Parathyroid adenoma (tissue), 2 donors: ENCODE data around the gene NF1.

Experiments used
- H2AFZ ChIP-seq: fragments of 300-600 bp; sonication (generic); one replicate; pipeline ENCODE4 v1.7.0; 2017; ENCODE audit warnings: antibody characterized with exemption, mild to moderate bottlenecking
- H3K27ac ChIP-seq: fragments of 300-600 bp; sonication (generic); one replicate; pipeline ENCODE4 v1.7.0; 2017
- H3K27me3 ChIP-seq: fragments of 300-600 bp; sonication (generic); one replicate; pipeline ENCODE4 v1.7.0; 2017; ENCODE audit warnings: low read length; ENCODE audit not compliant: control insufficient read depth, insufficient read depth
- H3K36me3 ChIP-seq: fragments of 300-600 bp; sonication (generic); one replicate; pipeline ENCODE4 v1.7.0; 2017; ENCODE audit warnings: low read length; ENCODE audit not compliant: control insufficient read depth, insufficient read depth
- H3K4me1 ChIP-seq: fragments of 300-600 bp; sonication (generic); one replicate; pipeline ENCODE4 v1.7.0; 2017; ENCODE audit warnings: control low read depth
- H3K4me2 ChIP-seq: fragments of 300-600 bp; sonication (generic); one replicate; pipeline ENCODE4 v1.7.0; 2017; ENCODE audit warnings: low read length
- H3K4me3 ChIP-seq: fragments of 300-600 bp; sonication (generic); one replicate; pipeline ENCODE4 v1.7.0; 2017; ENCODE audit warnings: low read depth, low read length
- H3K79me2 ChIP-seq: fragments of 300-600 bp; sonication (generic); one replicate; pipeline ENCODE4 v1.7.0; 2017; ENCODE audit warnings: control low read depth
- H3K9ac ChIP-seq: fragments of 300-600 bp; sonication (generic); one replicate; pipeline ENCODE4 v1.7.0; 2017; ENCODE audit warnings: mild to moderate bottlenecking
- H3K9me3 ChIP-seq: fragments of 300-600 bp; sonication (generic); one replicate; pipeline ENCODE4 v1.7.0; 2017; ENCODE audit warnings: low read length; ENCODE audit not compliant: control insufficient read depth
- TF ChIP-seq, protein P1 (sequence below): fragments of 300-600 bp; sonication (generic); IDR thresholded peaks from one replicate; pipeline ENCODE4 v1.7.0; 2017; ENCODE audit warnings: antibody characterized with exemption, mild to moderate bottlenecking
- donor health status: primary hyperparathyroidism.

NF1 gene

DNA sequence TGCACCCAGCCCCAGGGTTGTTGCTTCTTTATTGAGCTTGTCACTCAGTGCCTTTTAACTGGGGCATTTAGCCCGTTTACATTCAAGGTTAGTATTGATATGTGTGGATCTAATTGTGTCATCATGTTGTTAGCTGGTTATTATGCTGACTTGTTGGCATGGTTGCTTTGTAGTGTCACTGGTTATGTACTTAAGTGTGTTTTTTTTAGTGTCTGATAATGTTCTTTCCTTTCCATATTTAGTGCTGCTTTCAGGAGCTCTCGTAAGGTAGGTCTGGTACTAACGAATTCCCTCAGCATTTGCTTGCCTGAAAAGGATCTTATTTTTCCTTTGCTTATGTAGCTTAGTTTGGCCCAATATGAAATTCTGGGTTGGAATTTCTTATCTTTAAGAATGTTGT, 33.5 kb downstream of the NF1 start:
- peaks cover 43% of the 10 kb centered on the region for H3K79me2 ChIP-seq
- H3K27ac ChIP-seq = no peak overlapping the region
- H3K4me3 ChIP-seq = no peak overlapping the region
- no peak overlapping the region for H2AFZ ChIP-seq
- H3K9me3 ChIP-seq = no peaks in the 10 kb centered on the region
- no peaks in the 10 kb centered on the region for H3K36me3 ChIP-seq
- TF ChIP-seq, protein P1, sequence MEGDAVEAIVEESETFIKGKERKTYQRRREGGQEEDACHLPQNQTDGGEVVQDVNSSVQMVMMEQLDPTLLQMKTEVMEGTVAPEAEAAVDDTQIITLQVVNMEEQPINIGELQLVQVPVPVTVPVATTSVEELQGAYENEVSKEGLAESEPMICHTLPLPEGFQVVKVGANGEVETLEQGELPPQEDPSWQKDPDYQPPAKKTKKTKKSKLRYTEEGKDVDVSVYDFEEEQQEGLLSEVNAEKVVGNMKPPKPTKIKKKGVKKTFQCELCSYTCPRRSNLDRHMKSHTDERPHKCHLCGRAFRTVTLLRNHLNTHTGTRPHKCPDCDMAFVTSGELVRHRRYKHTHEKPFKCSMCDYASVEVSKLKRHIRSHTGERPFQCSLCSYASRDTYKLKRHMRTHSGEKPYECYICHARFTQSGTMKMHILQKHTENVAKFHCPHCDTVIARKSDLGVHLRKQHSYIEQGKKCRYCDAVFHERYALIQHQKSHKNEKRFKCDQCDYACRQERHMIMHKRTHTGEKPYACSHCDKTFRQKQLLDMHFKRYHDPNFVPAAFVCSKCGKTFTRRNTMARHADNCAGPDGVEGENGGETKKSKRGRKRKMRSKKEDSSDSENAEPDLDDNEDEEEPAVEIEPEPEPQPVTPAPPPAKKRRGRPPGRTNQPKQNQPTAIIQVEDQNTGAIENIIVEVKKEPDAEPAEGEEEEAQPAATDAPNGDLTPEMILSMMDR = no peak
- H3K27me3 ChIP-seq = no peaks in the 10 kb centered on the region
- H3K9ac ChIP-seq = no peak overlapping the region
- no peak overlapping the region for H3K4me2 ChIP-seq
- peaks cover 4% of the 10 kb centered on the region for H3K4me1 ChIP-seq

DNA sequence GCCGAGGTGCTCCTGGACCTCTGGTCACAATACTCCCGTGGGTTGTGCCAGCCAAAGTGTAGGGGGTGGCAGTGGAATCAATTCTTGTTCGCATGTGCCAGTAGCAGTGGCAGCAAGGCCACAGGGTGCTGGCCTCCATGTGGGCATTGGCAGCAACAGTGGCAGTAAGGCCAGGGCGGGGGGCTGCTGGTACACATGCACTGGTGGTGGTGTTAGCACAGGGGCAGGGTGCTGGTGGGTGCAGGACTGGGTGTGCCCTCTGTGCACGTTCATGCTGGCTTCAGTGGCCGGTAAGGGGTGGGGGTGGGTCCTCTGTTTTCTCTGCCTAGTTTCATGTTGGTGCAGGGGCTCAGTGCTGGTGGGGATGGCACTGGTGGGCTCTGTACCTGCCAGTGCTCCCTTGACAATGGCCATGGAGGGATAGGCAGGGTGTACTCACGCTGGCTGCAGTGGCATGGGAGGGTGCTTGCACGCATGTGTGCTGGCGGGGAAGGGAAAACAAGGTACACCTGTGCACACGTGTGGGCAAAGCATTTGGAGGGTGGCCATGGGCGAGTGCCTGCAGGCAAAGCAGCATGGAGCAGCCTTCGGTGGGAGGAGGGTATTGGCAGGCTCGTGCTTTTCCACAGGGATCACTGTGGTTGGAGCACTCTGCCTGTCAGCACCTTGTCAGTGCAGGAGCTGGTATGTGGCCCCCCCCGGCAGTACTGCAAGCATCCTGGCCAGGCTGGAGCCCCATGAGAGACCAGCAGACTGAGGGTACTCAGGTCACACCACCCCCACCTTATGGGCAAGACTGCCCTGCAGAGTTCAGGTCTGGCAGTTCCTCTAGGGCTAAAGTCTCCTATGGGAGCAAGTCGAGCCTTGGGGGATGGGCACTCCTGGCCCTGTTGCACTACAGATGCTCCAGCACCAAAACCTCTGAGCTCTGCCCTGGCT, 35.8 kb downstream of the NF1 start:
- Histone ChIP-seq H3K79me2 (peaks cover 43% of the 10 kb centered on the region), H3K27ac (no peak overlapping the region), H3K27me3 (no peaks in the 10 kb centered on the region), H3K4me1 (peaks cover 4% of the 10 kb centered on the region), H3K9ac (no peak overlapping the region), H3K4me3 (no peak overlapping the region), H3K4me2 (no peak overlapping the region), H3K9me3 (no peaks in the 10 kb centered on the region), H2AFZ (no peak overlapping the region), H3K36me3 (no peaks in the 10 kb centered on the region)
- TF ChIP-seq, protein P1 = no peak

DNA sequence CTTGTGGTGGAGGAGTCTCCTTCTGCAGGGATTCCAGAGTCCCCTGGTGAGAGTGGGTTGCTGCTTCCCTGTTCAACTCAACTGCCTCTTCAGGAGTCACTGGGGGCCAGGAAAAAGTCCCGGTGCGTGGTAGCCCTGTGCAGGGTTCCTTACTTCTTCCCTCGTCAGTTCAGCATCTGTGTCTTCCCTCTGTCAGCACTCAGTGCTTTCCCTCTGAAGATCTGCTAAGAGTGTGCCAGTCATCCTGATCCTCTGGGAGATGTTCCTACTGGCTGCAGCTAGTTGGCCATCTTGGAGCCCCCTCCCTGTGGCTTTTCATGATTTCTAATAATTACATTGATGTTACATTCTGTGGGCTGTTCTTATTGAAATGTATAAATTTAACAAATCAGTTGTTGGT, 36.5 kb downstream of the NF1 start:
- no peaks in the 10 kb centered on the region for H3K9me3 ChIP-seq
- no peaks in the 10 kb centered on the region for H3K36me3 ChIP-seq
- H3K79me2 ChIP-seq = peaks cover 41% of the 10 kb centered on the region
- H3K27me3 ChIP-seq = no peaks in the 10 kb centered on the region
- H3K4me1 ChIP-seq = peaks cover 4% of the 10 kb centered on the region
- TF ChIP-seq, protein P1 = no peak
- H3K9ac ChIP-seq = no peak overlapping the region
- no peak overlapping the region for H3K4me2 ChIP-seq
- no peak overlapping the region for H3K4me3 ChIP-seq
- H2AFZ ChIP-seq = no peak overlapping the region
- H3K27ac ChIP-seq = no peak overlapping the region

DNA sequence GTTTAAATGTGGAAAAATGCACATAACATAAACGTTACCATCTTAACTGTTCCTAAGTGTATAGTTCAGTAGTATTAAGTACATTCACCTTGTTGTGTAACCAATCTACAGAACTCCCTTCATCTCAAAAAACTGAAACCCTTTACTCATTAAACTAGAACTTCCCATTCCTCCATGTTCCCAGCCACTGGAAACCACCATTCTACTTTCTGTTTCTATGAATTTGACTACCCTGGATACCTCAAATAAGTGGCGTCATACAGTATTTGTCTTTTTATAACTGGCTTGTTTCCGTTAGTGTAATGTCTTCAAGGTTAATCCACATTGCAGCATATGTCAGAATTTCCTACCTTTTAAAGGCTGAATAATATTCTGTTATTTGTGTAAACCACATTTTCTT, 38.2 kb downstream of the NF1 start:
- Histone ChIP-seq H3K27ac (no peak overlapping the region), H3K4me2 (no peak overlapping the region), H3K4me3 (no peak overlapping the region), H2AFZ (no peak overlapping the region), H3K36me3 (no peaks in the 10 kb centered on the region), H3K79me2 (peaks cover 38% of the 10 kb centered on the region), H3K4me1 (peaks cover 4% of the 10 kb centered on the region), H3K9me3 (no peaks in the 10 kb centered on the region), H3K27me3 (no peaks in the 10 kb centered on the region), H3K9ac (no peak overlapping the region)
- TF ChIP-seq, protein P1 = no peak

DNA sequence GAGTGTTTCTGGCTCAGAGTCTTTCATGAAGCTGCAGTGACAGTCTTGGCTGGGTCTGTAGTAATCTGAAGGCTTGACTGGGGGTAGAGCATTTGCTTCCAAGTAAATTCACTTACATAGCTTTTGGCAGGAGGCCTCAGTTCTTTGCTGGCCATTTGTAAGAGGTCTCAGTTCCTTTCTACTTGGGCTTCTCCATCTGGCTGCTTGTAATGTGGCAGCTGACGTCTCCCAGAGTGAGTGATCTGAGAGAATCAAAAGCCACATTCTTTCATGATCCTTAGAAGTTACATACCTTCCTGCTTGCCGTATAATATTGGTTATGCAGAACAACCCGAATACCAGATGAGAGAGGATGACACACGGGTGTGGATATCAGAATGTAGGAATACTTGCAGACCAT, 39.8 kb downstream of the NF1 start:
- no peak overlapping the region for H2AFZ ChIP-seq
- no peak overlapping the region for H3K4me2 ChIP-seq
- TF ChIP-seq, protein P1 = no peak
- H3K9me3 ChIP-seq = no peaks in the 10 kb centered on the region
- H3K4me1 ChIP-seq = peaks cover 4% of the 10 kb centered on the region
- H3K79me2 ChIP-seq = peaks cover 29% of the 10 kb centered on the region
- no peak overlapping the region for H3K4me3 ChIP-seq
- no peak overlapping the region for H3K27ac ChIP-seq
- no peak overlapping the region for H3K9ac ChIP-seq
- no peaks in the 10 kb centered on the region for H3K27me3 ChIP-seq
- no peaks in the 10 kb centered on the region for H3K36me3 ChIP-seq
